ENCODE data around the gene CCL15.

DNA sequence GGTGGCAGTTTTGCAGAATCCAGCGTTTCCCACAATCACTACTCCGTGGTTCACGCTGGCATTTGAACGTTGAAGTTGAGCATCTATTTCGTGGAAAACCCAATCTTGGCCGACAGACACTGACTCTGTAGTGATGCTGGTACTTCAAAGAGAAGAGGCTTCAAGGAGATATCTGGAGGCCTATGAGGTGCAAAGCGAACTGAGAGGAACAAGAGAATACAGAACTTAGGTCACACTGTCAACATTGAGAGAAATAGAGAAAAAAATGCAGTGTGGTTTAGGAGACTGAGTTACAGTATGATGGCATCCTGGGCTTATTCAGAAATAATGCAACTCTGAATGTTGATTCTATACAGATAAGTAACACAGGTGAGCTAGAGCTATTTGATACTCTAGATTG, 36.1 kb downstream of the CCL15 start:
- no peak for TF ChIP-seq ZNF274 (IDR thresholded peaks at IDR 0.05; ENCODE audit: low read depth, low read length)
- TF ChIP-seq YY1 (IDR thresholded peaks at IDR 0.05; ENCODE audit: insufficient read depth, insufficient read length) = no peak
- TF ChIP-seq SUZ12 (IDR thresholded peaks at IDR 0.05; ENCODE audit: extremely low read depth, insufficient read depth, insufficient read length) = no peak

Measured in NT2/D1 (cell line).